K562 (cell line): ENCODE results near the gene DNAJC1.

ENCODE experiments used
- CHD2 ChIP-seq: IDR thresholded peaks from 2 replicates; pipeline ENCODE4 v1.6.1; 2011; ENCODE audit warnings: low read depth, low read length
- CTCF ChIP-seq, 3 experiments: IDR thresholded peaks in 2 of 3; conservative IDR thresholded peaks in 1 of 3; 2 replicates each; pipeline ENCODE4 v1.5.1; 2011 to 2012; ENCODE audit warnings: low read length in 3 of 3, mild to moderate bottlenecking in 3 of 3, control low read depth in 2 of 3, improper control_type of control experiment in 1 of 3, inconsistent platforms in 1 of 3, low read depth in 1 of 3, mixed read lengths in 1 of 3, moderate library complexity in 1 of 3; ENCODE audit not compliant: insufficient read depth in 2 of 3
- FOXM1 ChIP-seq, 2 experiments: fragments of 450-650 bp in 1 of 2; sonication (generic) in 1 of 2; formaldehyde crosslinking in 1 of 2; IDR thresholded peaks; 2 replicates each; pipeline versions ENCODE4 v1.6.1 to v1.9.0; 2017 to 2022; ENCODE audit warnings: low read depth in 2 of 2, mild to moderate bottlenecking in 2 of 2, missing genetic modification reagents in 1 of 2, moderate library complexity in 1 of 2
- JUNB ChIP-seq: fragments of 450-650 bp; formaldehyde crosslinking; conservative IDR thresholded peaks from 2 replicates; pipeline ENCODE4 v1.4.0; 2020; ENCODE audit warnings: mild to moderate bottlenecking
- TCF7L2 ChIP-seq: fragments of 150-350 bp; IDR thresholded peaks from 2 replicates; pipeline ENCODE4 v1.6.1; 2016; ENCODE audit warnings: low read depth, mild to moderate bottlenecking, low read length, moderate library complexity
- ZNF584 ChIP-seq: fragments of 200-800 bp; sonication (Bioruptor generic); IDR thresholded peaks from 2 replicates; pipeline ENCODE4 v1.6.1; 2016; ENCODE audit warnings: low read depth, mild to moderate bottlenecking, missing genetic modification characterization, missing compliant biosample characterization

GRCh38 chr10:21964983-21965665 lies 38.4 kb downstream of the DNAJC1 start:
- TF ChIP-seq ZNF584 (CRISPR knock-in tag) (no peak), FOXM1 (IDR thresholded peaks at IDR 0.05; ENCODE audit: low read depth) (no peak), FOXM1 (CRISPR knock-in tag; IDR thresholded peaks at IDR 0.05; ENCODE audit: low read depth) (no peak), CTCF (IDR thresholded peaks at IDR 0.05 in 2 of 3, conservative IDR thresholded peaks at IDR 0.05 in 1 of 3; ENCODE audit: insufficient read depth in 2 of 3, low read depth in 1 of 3, low read length in 3 of 3) (no peak), JUNB (CRISPR knock-in tag) (no peak), TCF7L2 (no peak), CHD2 (no peak)
